Activated T-cell treated with anti-CD3 and anti-CD28 coated beads for 48 hours (primary cell): ENCODE results near the gene SLC39A11.
"Not testable (repeated sequence)": the region's sequence is repeated elsewhere in the genome, so short reads cannot be mapped to it uniquely, and the experiment has no call there.

Source experiments
- DNase-seq: peaks from one replicate; pipeline ENCODE4 v3.0.0-alpha.2; 2020; ENCODE audit warnings: low read depth

The SLC39A11 gene

GRCh38 chr17:72714357-72714966, 378.0 kb downstream of the SLC39A11 start:
- DNase-seq: no peak

DNA sequence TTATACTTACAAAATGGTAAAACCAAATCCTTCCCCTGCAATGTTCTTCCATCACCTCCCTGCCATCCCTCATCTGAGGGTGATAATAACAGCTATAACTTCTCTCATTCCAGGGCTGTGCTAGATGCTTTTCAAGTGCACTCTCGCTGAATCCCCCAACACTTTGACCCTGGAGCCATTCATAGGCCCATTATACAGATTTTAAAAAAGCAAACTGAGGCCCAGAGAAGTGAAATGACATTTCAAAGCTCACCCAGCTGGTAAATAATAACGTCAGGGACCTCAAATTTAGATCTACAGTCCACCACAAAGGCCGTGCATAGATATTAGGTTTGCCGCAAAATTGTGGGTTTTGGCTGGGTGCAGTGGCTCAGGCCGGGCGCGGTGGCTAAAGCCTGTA, 378.8 kb downstream of the SLC39A11 start:
- no peak for DNase-seq

- DNase-seq: no peak
These were observed 380.8 kb downstream of the SLC39A11 start for GRCh38 chr17:72711521-72712310.

DNA sequence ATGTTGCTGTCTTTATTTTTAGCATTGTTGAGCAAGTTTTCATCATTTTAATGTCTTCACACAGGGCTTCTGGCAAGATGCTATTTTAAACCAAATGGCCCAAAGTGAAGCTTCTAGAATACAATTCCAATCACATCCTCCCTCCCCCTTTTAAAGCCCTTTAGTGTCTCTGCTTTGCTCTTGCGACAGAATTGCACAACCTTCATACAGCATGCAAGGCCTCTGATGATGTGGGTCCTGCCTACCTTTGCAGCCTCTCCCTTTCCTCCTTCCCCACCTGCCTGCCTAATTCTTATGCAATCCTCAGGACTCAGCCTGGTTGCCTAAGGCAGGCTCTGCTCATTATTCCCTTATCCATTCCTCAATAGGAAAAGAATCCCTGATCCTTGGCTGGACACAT, 381.7 kb downstream of the SLC39A11 start:
- no peak for DNase-seq

DNA sequence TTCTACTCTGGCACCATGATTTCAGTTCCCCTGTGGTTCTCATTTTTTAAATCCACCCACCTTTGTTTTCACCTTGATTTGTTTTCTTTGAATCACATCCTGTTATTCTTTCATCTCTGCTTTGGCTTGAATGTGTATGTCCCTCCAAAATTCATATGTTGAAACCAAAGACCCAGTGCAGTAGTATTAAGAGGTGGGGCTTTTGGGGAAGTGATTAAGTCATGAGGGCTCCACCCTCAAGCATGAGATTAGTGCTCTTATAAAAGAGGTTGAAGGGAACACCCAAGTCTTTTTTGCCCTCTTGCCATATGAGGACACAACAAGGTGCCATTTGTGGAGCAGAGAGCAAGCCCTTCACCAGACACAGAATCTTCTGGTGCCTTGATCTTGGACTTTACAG, 382.3 kb downstream of the SLC39A11 start:
- DNase-seq: no peak

DNA sequence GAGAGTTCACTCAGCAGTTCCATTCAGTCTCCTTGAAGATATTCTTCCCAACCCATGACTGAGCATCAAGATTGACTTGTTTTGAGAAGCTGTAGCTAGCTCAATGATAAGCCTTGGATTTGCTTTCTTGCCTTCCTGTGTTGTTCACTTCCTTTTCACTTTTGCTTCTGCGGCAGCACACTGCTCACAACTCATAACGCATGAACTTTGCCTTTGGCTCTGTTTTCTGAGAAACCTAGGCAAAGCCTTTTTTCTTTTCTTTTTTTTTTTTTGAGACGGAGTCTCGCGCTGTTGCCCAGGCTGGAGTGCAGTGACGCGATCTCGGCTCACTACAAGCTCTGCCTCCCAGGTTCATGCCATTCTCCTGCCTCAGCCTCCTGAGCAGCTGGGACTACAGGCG, 383.8 kb downstream of the SLC39A11 start:
- not testable (repeated sequence) for DNase-seq

- DNase-seq: no peak
These were observed 384.6 kb downstream of the SLC39A11 start for GRCh38 chr17:72707881-72708280.

DNA sequence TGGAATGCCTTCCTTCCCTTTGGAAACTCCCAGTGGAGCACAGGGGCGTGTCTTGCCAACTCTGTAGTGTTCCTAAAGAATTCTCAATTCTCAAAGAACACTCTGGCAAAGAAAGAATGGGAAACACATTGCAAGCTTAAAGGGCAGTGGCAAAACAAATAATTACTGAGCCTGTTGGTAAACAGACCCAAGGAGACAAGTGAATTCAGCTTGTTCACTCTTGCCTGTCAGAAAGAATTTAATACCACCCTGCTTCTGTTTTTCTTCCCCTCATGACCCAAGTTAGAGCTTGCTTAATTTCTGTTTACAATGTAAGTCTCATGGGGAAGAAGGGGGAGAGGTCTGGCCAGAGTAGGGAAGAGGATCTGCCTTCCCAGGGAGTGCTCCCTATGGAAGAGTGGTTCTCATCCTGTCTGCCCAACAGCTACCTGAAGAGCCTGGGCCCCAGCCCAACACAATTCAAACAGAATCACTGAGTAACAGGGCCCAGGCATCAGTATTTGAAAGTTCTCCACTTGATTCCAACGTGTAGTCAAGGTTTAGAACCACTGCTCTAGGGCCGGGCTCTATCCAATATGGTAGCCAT, 386.0 kb downstream of the SLC39A11 start:
- no peak for DNase-seq

DNA sequence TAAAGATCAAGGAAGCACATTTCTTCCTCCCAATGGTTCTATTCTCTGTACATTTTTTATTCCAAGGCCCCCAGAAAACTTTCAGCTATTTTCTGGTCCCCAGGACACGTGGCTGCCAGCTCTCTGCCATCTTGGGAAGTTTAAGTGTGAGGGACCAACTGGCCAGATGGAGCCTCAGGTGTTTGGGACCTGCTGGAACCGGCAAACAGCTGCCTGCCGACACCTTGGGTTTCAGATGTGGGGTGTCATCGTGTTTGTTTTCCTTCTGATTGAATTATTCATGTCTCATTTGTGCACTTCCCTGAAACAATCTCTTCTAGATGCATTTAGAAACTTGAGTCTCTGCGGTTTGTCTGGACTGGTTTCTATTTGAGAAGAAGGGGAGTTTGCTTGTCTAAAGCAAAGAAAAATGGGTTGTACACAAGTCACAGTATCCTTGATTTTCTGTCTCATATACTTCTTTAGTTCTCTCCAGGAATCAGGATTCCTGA, 386.5 kb downstream of the SLC39A11 start:
- DNase-seq: no peak

- DNase-seq: no peak
These were observed 389.5 kb downstream of the SLC39A11 start for GRCh38 chr17:72702998-72703397.

GRCh38 chr17:72702136-72702735, 390.3 kb downstream of the SLC39A11 start:
- DNase-seq: no peak

- DNase-seq: no peak
These were observed 392.3 kb downstream of the SLC39A11 start for GRCh38 chr17:72700226-72700625.

GRCh38 chr17:72699545-72699944, 392.9 kb downstream of the SLC39A11 start:
- DNase-seq: no peak

DNA sequence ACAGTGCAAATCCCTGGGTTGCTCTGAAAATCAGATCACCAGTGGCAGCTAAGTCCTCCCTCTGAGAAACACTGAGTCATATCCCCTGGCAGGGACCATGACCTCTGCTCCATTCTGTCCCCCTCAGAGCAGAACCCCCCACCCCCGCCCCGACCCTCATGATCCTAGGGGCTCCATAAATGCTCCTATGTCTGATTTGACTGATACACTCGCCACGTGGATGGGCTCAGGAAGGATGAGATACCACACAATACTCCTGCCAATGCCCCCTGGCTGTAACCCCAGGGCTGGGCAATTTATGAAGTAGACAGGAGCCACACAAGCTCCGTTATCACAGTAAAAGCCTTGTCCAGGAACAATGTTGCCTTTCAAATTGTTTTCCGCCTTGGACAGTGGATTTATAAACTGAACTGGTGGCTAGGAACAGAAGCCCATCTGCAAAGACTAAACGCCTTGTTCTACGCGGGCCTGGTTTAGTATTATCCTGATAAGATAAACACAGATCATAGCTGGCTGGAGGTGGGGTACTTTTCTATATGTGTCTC, 394.8 kb downstream of the SLC39A11 start:
- no peak for DNase-seq

- no peak for DNase-seq
These were observed 395.8 kb downstream of the SLC39A11 start for GRCh38 chr17:72696721-72697120.

DNA sequence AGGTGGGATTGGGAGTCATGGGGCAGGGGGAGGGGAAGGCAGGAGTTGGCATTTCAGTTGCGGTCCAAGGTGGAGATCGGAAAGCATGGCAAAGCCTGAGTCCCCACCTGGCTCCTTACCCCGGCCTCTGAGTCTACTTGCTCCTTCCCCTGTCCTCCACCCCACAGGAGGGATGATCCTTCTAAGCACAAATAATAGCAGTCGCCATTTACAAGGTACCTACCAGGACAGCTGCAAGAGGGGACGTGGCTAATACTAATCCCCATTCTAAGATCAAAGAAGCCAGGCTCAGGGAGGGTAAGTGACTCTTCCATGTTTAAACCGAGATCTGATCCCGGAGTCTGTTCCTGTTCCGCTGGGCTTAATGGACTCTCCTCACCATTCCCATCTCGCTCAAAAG, 396.3 kb downstream of the SLC39A11 start:
- no peak for DNase-seq

GRCh38 chr17:72693956-72694355, 398.5 kb downstream of the SLC39A11 start:
- no peak for DNase-seq

GRCh38 chr17:72693151-72693878, 399.2 kb downstream of the SLC39A11 start:
- no peak for DNase-seq

GRCh38 chr17:72692676-72693075, 399.8 kb downstream of the SLC39A11 start:
- no peak for DNase-seq

GRCh38 chr17:72691586-72691985, 400.9 kb downstream of the SLC39A11 start:
- DNase-seq: no peak

GRCh38 chr17:72691017-72691416, 401.5 kb downstream of the SLC39A11 start:
- DNase-seq: no peak

GRCh38 chr17:72687886-72688285, 404.6 kb downstream of the SLC39A11 start:
- DNase-seq: no peak
